CD4-positive, CD25-positive, alpha-beta regulatory T cell (primary cell): ENCODE measurements around the gene NEMP2. TPM values are rescaled to one million over a fixed set of nuclear protein-coding genes. Genes with fewer than 3 reads are reported as not detected.
"Not testable (repeated sequence)": the region's sequence is repeated elsewhere in the genome, so short reads cannot be mapped to it uniquely, and the experiment has no call there.

Experiments used
- ATAC-seq, 2 donors: fragments of 150-1000 bp; cut with Tn5 transposase; one replicate each; pipeline ENCODE4 v1.10.0; 2021; ENCODE audit warnings: low read depth in 2 of 2, moderate number of reproducible peaks in 2 of 2, moderate library complexity in 1 of 2
- DNase-seq, 3 donors: peaks; one replicate each; pipeline versions ENCODE4 v3.0.0 to v3.0.0-alpha.2; 2012 to 2022; ENCODE audit warnings: mixed read lengths in 1 of 3
- H3K27ac ChIP-seq: one replicate; pipeline ENCODE4 v1.7.0; 2013; ENCODE audit warnings: mild to moderate bottlenecking, low read length; ENCODE audit not compliant: insufficient read depth, poor library complexity, severe bottlenecking
- H3K27me3 ChIP-seq: one replicate; pipeline ENCODE4 v1.7.0; 2013; ENCODE audit warnings: low read length; ENCODE audit not compliant: control insufficient read depth, insufficient read depth
- H3K36me3 ChIP-seq: one replicate; pipeline ENCODE4 v1.7.0; 2013; ENCODE audit warnings: mild to moderate bottlenecking, low read length, moderate library complexity; ENCODE audit not compliant: control insufficient read depth, insufficient read depth
- H3K4me1 ChIP-seq: 2 replicates; pipeline ENCODE4 v1.7.0; 2013; ENCODE audit warnings: mild to moderate bottlenecking, low read length; ENCODE audit not compliant: insufficient read depth, control insufficient read depth, poor library complexity, severe bottlenecking
- H3K4me3 ChIP-seq: one replicate; pipeline ENCODE4 v1.7.0; 2013; ENCODE audit warnings: low read depth, mild to moderate bottlenecking, low read length, moderate library complexity
- H3K9me3 ChIP-seq, 2 experiments: 1 replicate in 1 of 2; 2 replicates in 1 of 2; pipeline ENCODE4 v1.7.0; 2013; ENCODE audit warnings: low read length in 2 of 2, mild to moderate bottlenecking in 1 of 2, moderate library complexity in 1 of 2; ENCODE audit not compliant: control insufficient read depth in 2 of 2
- H3K27ac Mint-ChIP-seq, 3 donors: one replicate each; pipeline ENCODE4 v1.8.0; 2020 to 2022; ENCODE audit warnings: mild to moderate bottlenecking in 3 of 3, mixed read lengths in 3 of 3, moderate library complexity in 2 of 3
- H3K27me3 Mint-ChIP-seq: one replicate; pipeline ENCODE4 v1.8.0; 2022; ENCODE audit warnings: mild to moderate bottlenecking, mixed read lengths
- H3K36me3 Mint-ChIP-seq: one replicate; pipeline ENCODE4 v1.8.0; 2020; ENCODE audit warnings: mixed read lengths
- H3K4me1 Mint-ChIP-seq, 4 donors: one replicate each; pipeline ENCODE4 v1.8.0; 2020 to 2022; ENCODE audit warnings: mixed read lengths in 4 of 4, mild to moderate bottlenecking in 1 of 4
- H3K4me3 Mint-ChIP-seq, 4 donors: one replicate each; pipeline ENCODE4 v1.8.0; 2020 to 2022; ENCODE audit warnings: mild to moderate bottlenecking in 4 of 4, mixed read lengths in 4 of 4, moderate library complexity in 3 of 4
- H3K9me3 Mint-ChIP-seq, 7 donors: one replicate each; pipeline ENCODE4 v1.8.0; 2020 to 2022; ENCODE audit warnings: mixed read lengths in 7 of 7, mild to moderate bottlenecking in 3 of 7, moderate library complexity in 2 of 7
- polyA plus RNA-seq, 4 donors: library from polyadenylated mRNA; unstranded; fragments of 300-500 nt; fragmentation: Illumina TruSeq; gene quantifications; one replicate each; pipeline ENCODE4 v1.2.3, GENCODE V29; 2021
- total RNA-seq: library from RNA; stranded (reverse); gene quantifications from one replicate; pipeline ENCODE4 v1.2.3, GENCODE V29; 2022

The NEMP2 gene
- total and polyA plus RNA-seq, 5 donors from 2014 or later, result 10.7 to 14.9 (median 14.4) TPM

GRCh38 chr2:190509895-190510294 is 24.6 kb downstream of the NEMP2 start:
- peaks cover 67% of the 10 kb centered on the region for H3K36me3 ChIP-seq
- H3K4me3 ChIP-seq, H3K4me3 Mint-ChIP-seq, H3K9me3 Mint-ChIP-seq, H3K9me3 ChIP-seq, H3K27ac ChIP-seq, DNase-seq, ATAC-seq, H3K27me3 Mint-ChIP-seq, H3K27me3 ChIP-seq, H3K4me1 ChIP-seq: not testable (repeated sequence)
- Mint-ChIP-seq H3K36me3 (peaks cover 47% of the 10 kb centered on the region), H3K4me1 (peaks cover 4 to 21% (median 8%) of the 10 kb centered on the region in 4 donors), H3K27ac (peak overlapping the region in 1 of 3 donors; percentile 58)

GRCh38 chr2:190507135-190507534 is 27.4 kb downstream of the NEMP2 start:
- H3K27ac ChIP-seq, result no peak overlapping the region
- no peaks in the 10 kb centered on the region for H3K4me1 ChIP-seq
- Mint-ChIP-seq H3K9me3 (no peaks in the 10 kb centered on the region), H3K4me1 (peaks cover 4 to 14% (median 10%) of the 10 kb centered on the region in 4 donors), H3K36me3 (peaks cover 46% of the 10 kb centered on the region), H3K4me3 (no peak overlapping the region), H3K27me3 (no peaks in the 10 kb centered on the region), H3K27ac (peak overlapping the region in 2 of 3 donors; percentile 18 to 52)
- no peaks in the 10 kb centered on the region for H3K27me3 ChIP-seq
- H3K9me3 ChIP-seq, result no peaks in the 10 kb centered on the region
- H3K36me3 ChIP-seq, result peaks cover 74% of the 10 kb centered on the region
- H3K4me3 ChIP-seq, result no peak overlapping the region
- DNase-seq, result no peak
- ATAC-seq, result no peak

- Mint-ChIP-seq H3K36me3 (peaks cover 46% of the 10 kb centered on the region), H3K4me3 (no peak overlapping the region), H3K27me3 (no peaks in the 10 kb centered on the region), H3K9me3 (no peaks in the 10 kb centered on the region), H3K27ac (peak overlapping the region in 2 of 3 donors; percentile 18 to 80), H3K4me1 (peaks cover 4 to 14% (median 10%) of the 10 kb centered on the region in 4 donors)
- Histone ChIP-seq H3K4me1 (no peaks in the 10 kb centered on the region), H3K27me3 (no peaks in the 10 kb centered on the region), H3K9me3 (no peaks in the 10 kb centered on the region), H3K36me3 (peaks cover 74% of the 10 kb centered on the region), H3K4me3 (no peak overlapping the region), H3K27ac (no peak overlapping the region)
- ATAC-seq (no peak), DNase-seq (no peak)
Observed at GRCh38 chr2:190506666-190507065, 27.9 kb downstream of the NEMP2 start.

GRCh38 chr2:190505696-190506095 is 28.8 kb downstream of the NEMP2 start:
- Mint-ChIP-seq H3K27ac (peak overlapping the region in 2 of 3 donors; percentile 27 to 78), H3K9me3 (no peaks in the 10 kb centered on the region), H3K27me3 (no peaks in the 10 kb centered on the region), H3K36me3 (peaks cover 48% of the 10 kb centered on the region), H3K4me3 (no peak overlapping the region), H3K4me1 (peaks cover 11 to 20% (median 13%) of the 10 kb centered on the region in 4 donors)
- H3K4me3 ChIP-seq, result no peak overlapping the region
- H3K36me3 ChIP-seq, result peaks cover 83% of the 10 kb centered on the region
- no peaks in the 10 kb centered on the region for H3K27me3 ChIP-seq
- H3K9me3 ChIP-seq, result no peaks in the 10 kb centered on the region
- DNase-seq, result no peak
- no peak for ATAC-seq
- H3K27ac ChIP-seq, result no peak overlapping the region
- no peaks in the 10 kb centered on the region for H3K4me1 ChIP-seq

- ATAC-seq, result no peak
Observed at GRCh38 chr2:190504912-190505311, 29.6 kb downstream of the NEMP2 start.

GRCh38 chr2:190503088-190503487 is 31.4 kb downstream of the NEMP2 start:
- no peaks in the 10 kb centered on the region for H3K9me3 Mint-ChIP-seq
- peaks cover 11 to 24% (median 13%) of the 10 kb centered on the region in 4 donors for H3K4me1 Mint-ChIP-seq
- Histone ChIP-seq H3K36me3 (peaks cover 81% of the 10 kb centered on the region), H3K4me1 (no peaks in the 10 kb centered on the region), H3K27me3 (no peaks in the 10 kb centered on the region), H3K9me3 (no peaks in the 10 kb centered on the region), H3K4me3 (no peak overlapping the region), H3K27ac (no peak overlapping the region)
- DNase-seq (no peak), ATAC-seq (no peak)
- no peaks in the 10 kb centered on the region for H3K27me3 Mint-ChIP-seq
- peak overlapping the region in 2 of 3 donors; percentile 31 to 79 for H3K27ac Mint-ChIP-seq
- peak overlapping the region in 1 of 4 donors; percentile 53 for H3K4me3 Mint-ChIP-seq
- peaks cover 52% of the 10 kb centered on the region for H3K36me3 Mint-ChIP-seq

More at GRCh38 chr2:190504912-190505311, 29.6 kb downstream of the NEMP2 start:
- H3K4me3 Mint-ChIP-seq, result no peak overlapping the region
- H3K9me3 Mint-ChIP-seq, result no peaks in the 10 kb centered on the region
- no peak overlapping the region for H3K27ac ChIP-seq
- no peaks in the 10 kb centered on the region for H3K27me3 ChIP-seq
- H3K27ac Mint-ChIP-seq, result peak overlapping the region in 1 of 3 donors; percentile 11
- no peak for DNase-seq
- H3K36me3 ChIP-seq, result peaks cover 84% of the 10 kb centered on the region
- no peaks in the 10 kb centered on the region for H3K4me1 ChIP-seq
- no peak overlapping the region for H3K4me3 ChIP-seq
- no peaks in the 10 kb centered on the region for H3K27me3 Mint-ChIP-seq
- H3K9me3 ChIP-seq, result no peaks in the 10 kb centered on the region
- peaks cover 12 to 20% (median 13%) of the 10 kb centered on the region in 4 donors for H3K4me1 Mint-ChIP-seq
- H3K36me3 Mint-ChIP-seq, result peaks cover 48% of the 10 kb centered on the region

- Mint-ChIP-seq H3K4me1 (peaks cover 12 to 24% (median 13%) of the 10 kb centered on the region in 4 donors), H3K4me3 (no peak overlapping the region), H3K36me3 (peaks cover 56% of the 10 kb centered on the region), H3K27ac (peak overlapping the region in 2 of 3 donors; percentile 14 to 79), H3K27me3 (no peaks in the 10 kb centered on the region), H3K9me3 (no peaks in the 10 kb centered on the region)
- H3K36me3 ChIP-seq, result peaks cover 81% of the 10 kb centered on the region
- ATAC-seq, result no peak
- H3K27ac ChIP-seq, result peak overlapping the region; percentile 25
- H3K27me3 ChIP-seq, result no peaks in the 10 kb centered on the region
- no peaks in the 10 kb centered on the region for H3K9me3 ChIP-seq
- H3K4me1 ChIP-seq, result no peaks in the 10 kb centered on the region
- DNase-seq, result no peak
- no peak overlapping the region for H3K4me3 ChIP-seq
Observed at GRCh38 chr2:190501702-190502407, 32.7 kb downstream of the NEMP2 start.

- Histone ChIP-seq H3K36me3 (peaks cover 74% of the 10 kb centered on the region), H3K4me1 (no peaks in the 10 kb centered on the region), H3K9me3 (no peaks in the 10 kb centered on the region), H3K27me3 (no peaks in the 10 kb centered on the region), H3K27ac (no peak overlapping the region), H3K4me3 (no peak overlapping the region)
- Mint-ChIP-seq H3K4me1 (peaks cover 12 to 19% (median 13%) of the 10 kb centered on the region in 4 donors), H3K4me3 (no peak overlapping the region), H3K27me3 (no peaks in the 10 kb centered on the region), H3K9me3 (no peaks in the 10 kb centered on the region), H3K36me3 (peaks cover 57% of the 10 kb centered on the region), H3K27ac (peak overlapping the region in 2 of 3 donors; percentile 19 to 70)
- DNase-seq, result no peak
- ATAC-seq, result no peak
Observed at GRCh38 chr2:190501231-190501630, 33.3 kb downstream of the NEMP2 start.
